Measurements from ENCODE around the gene GPR83.

DNA sequence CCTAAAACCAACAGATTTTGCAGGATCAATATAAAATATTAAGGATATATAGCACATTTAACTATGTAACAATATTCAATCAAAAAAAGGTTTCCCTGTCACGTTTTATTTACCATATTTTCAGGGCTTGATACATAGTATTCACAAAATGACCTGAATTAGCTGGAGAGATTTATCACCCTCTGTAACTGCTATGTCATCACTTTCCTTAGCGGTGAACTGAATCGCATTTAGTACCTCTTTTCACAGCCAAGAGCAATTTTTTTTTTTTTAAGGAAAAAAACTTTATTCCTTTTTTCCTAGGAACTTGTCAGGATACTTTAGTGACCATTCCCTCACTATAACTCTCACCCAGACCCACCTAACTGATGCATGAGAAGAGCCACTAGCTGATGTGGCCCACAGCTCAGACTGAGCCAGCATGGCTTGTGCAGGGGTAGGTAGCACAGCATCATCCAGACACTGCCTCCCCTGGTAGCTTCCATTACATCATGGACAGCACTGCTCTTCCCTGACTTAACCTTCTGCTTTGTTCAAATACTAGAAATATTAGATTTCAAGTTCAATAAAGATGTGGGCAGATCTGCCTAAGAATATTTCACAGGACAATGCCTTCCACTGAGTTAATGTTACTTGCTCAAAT lies 17.0 kb upstream of the GPR83 start:
- TF ChIP-seq, protein P1, sequence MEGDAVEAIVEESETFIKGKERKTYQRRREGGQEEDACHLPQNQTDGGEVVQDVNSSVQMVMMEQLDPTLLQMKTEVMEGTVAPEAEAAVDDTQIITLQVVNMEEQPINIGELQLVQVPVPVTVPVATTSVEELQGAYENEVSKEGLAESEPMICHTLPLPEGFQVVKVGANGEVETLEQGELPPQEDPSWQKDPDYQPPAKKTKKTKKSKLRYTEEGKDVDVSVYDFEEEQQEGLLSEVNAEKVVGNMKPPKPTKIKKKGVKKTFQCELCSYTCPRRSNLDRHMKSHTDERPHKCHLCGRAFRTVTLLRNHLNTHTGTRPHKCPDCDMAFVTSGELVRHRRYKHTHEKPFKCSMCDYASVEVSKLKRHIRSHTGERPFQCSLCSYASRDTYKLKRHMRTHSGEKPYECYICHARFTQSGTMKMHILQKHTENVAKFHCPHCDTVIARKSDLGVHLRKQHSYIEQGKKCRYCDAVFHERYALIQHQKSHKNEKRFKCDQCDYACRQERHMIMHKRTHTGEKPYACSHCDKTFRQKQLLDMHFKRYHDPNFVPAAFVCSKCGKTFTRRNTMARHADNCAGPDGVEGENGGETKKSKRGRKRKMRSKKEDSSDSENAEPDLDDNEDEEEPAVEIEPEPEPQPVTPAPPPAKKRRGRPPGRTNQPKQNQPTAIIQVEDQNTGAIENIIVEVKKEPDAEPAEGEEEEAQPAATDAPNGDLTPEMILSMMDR (conservative IDR thresholded peaks at IDR 0.05 in 1 of 2, IDR thresholded peaks at IDR 0.05 in 1 of 2; ENCODE audit: low read depth in 1 of 2, low read length in 2 of 2), result no peak
- no peak for TF ChIP-seq EZH2 (IDR thresholded peaks at IDR 0.05; ENCODE audit: low read length, missing control alignments)

Measured in fibroblast of lung (primary cell).